Natural killer cell (primary cell): Measurements from ENCODE around the gene GSTM1. TPM values are rescaled to one million over a fixed set of nuclear protein-coding genes. Genes with fewer than 3 reads are reported as not detected.

Source experiments
- ATAC-seq, 3 donors: fragments of 150-1000 bp in 2 of 3; fragments of 200-7000 bp in 1 of 3; cut with Tn5 transposase; 1 replicate in 1 of 3; 2 replicates in 2 of 3; pipeline ENCODE4 v1.10.0; 2021; ENCODE audit warnings: mild to moderate bottlenecking in 2 of 3, moderate library complexity in 2 of 3
- DNase-seq, 2 donors: peaks; one replicate each; pipeline versions ENCODE4 v3.0.0 to v3.0.0-alpha.2; 2013 to 2021; ENCODE audit warnings: mixed read lengths in 1 of 2
- H3K27ac ChIP-seq: one replicate; pipeline ENCODE4 v1.5.1; 2013; ENCODE audit warnings: mild to moderate bottlenecking, low read length
- H3K27me3 ChIP-seq: one replicate; pipeline ENCODE4 v1.6.1; 2013; ENCODE audit warnings: low read length; ENCODE audit not compliant: control insufficient read depth, insufficient read depth
- H3K36me3 ChIP-seq: one replicate; pipeline ENCODE4 v1.6.1; 2013; ENCODE audit warnings: low read length; ENCODE audit not compliant: control insufficient read depth, insufficient read depth
- H3K4me1 ChIP-seq: one replicate; pipeline ENCODE4 v1.6.1; 2013; ENCODE audit warnings: low read length; ENCODE audit not compliant: control insufficient read depth, insufficient read depth
- H3K4me3 ChIP-seq: one replicate; pipeline ENCODE4 v1.5.1; 2013; ENCODE audit warnings: low read length
- H3K9me3 ChIP-seq: one replicate; pipeline ENCODE4 v1.6.1; 2013; ENCODE audit warnings: low read length; ENCODE audit not compliant: control insufficient read depth, insufficient read depth
- H3K27ac Mint-ChIP-seq, 2 donors: one replicate each; pipeline ENCODE4 v1.8.0; 2022; ENCODE audit warnings: mild to moderate bottlenecking in 2 of 2, mixed read lengths in 2 of 2, moderate library complexity in 1 of 2
- H3K27me3 Mint-ChIP-seq, 2 donors: one replicate each; pipeline ENCODE4 v1.8.0; 2022; ENCODE audit warnings: low read depth in 2 of 2, mixed read lengths in 2 of 2
- H3K36me3 Mint-ChIP-seq: one replicate; pipeline ENCODE4 v1.8.0; 2022; ENCODE audit warnings: mixed read lengths
- H3K4me1 Mint-ChIP-seq, 2 donors: one replicate each; pipeline ENCODE4 v1.8.0; 2022; ENCODE audit warnings: mixed read lengths in 2 of 2
- H3K4me3 Mint-ChIP-seq: one replicate; pipeline ENCODE4 v1.8.0; 2022; ENCODE audit warnings: mild to moderate bottlenecking, moderate library complexity, mixed read lengths
- H3K9me3 Mint-ChIP-seq, 2 donors: one replicate each; pipeline ENCODE4 v1.8.0; 2022; ENCODE audit warnings: mixed read lengths in 2 of 2
- CTCF ChIP-seq: fragments of 200-600 bp; IDR thresholded peaks from one replicate; pipeline ENCODE4 v1.8.0; 2022; ENCODE audit warnings: antibody characterized with exemption
- WGBS: methylation state at CpG from one replicate; pipeline ENCODE4 v1.1.7; 2013; ENCODE audit warnings: missing lambda C conversion rate; ENCODE audit not compliant: insufficient coverage; 5-methylcytosine and 5-hydroxymethylcytosine counted together
- intact Hi-C: fragments of 100-400 bp; cut with micrococcal nuclease; formaldehyde crosslinking; loops from one replicate; pipeline ENCODE4 v1.14.2; 2022
- total RNA-seq, 4 donors: library from RNA; stranded (reverse); fragments of 120-200 nt in 1 of 4; gene quantifications; one replicate each; pipeline versions ENCODE4 v1.2.3 to v1.2.4, GENCODE V29; 2013 to 2022

The GSTM1 gene
- total RNA-seq, 3 donors from 2014 or later (not counting 1 experiment from before 2014, with no cell fraction given), result 31.9 to 34.7 TPM; not detected in 1

- H3K27me3 Mint-ChIP-seq, result peaks cover 0 to 6% of the 10 kb centered on the region in 2 donors
- no peak overlapping the region for H3K4me3 ChIP-seq
- no peaks in the 10 kb centered on the region for H3K9me3 ChIP-seq
- TF ChIP-seq CTCF, result no peak
- no peaks in the 10 kb centered on the region for H3K36me3 ChIP-seq
- peak in 1 of 2 donors; percentile 3 for DNase-seq
- H3K27ac Mint-ChIP-seq, result no peak overlapping the region
- peaks cover 4 to 10% of the 10 kb centered on the region in 2 donors for H3K4me1 Mint-ChIP-seq
- H3K27ac ChIP-seq, result no peak overlapping the region
- 69% methylated on average over 2 of the region's 3 CpGs for WGBS
- no peaks in the 10 kb centered on the region for H3K36me3 Mint-ChIP-seq
- no peak for ATAC-seq
- no peaks in the 10 kb centered on the region for H3K9me3 Mint-ChIP-seq
- peaks cover 15% of the 10 kb centered on the region for H3K4me1 ChIP-seq
- H3K27me3 ChIP-seq, result no peaks in the 10 kb centered on the region
- intact Hi-C loops, result loop anchor here (1.0 to 2.0 kb wide), 3 partner anchors 44 to 342 kb away; partner anchors contain the start of genes AHCYL1 and GSTM1
- no peak overlapping the region for H3K4me3 Mint-ChIP-seq
Measured at GRCh38 chr1:109642626-109643025, 45.0 kb upstream of the GSTM1 start.

GRCh38 chr1:109643385-109644230 lies 44.0 kb upstream of the GSTM1 start:
- Mint-ChIP-seq H3K4me3 (no peak overlapping the region), H3K27ac (peak overlapping the region in 1 of 2 donors; percentile 20), H3K36me3 (no peaks in the 10 kb centered on the region), H3K9me3 (no peaks in the 10 kb centered on the region), H3K27me3 (peaks cover 0 to 3% of the 10 kb centered on the region in 2 donors), H3K4me1 (peaks cover 4 to 10% of the 10 kb centered on the region in 2 donors)
- Histone ChIP-seq H3K9me3 (no peaks in the 10 kb centered on the region), H3K36me3 (no peaks in the 10 kb centered on the region), H3K27me3 (no peaks in the 10 kb centered on the region), H3K27ac (no peak overlapping the region), H3K4me1 (peaks cover 15% of the 10 kb centered on the region), H3K4me3 (no peak overlapping the region)
- peak; percentile 88 for TF ChIP-seq CTCF
- ATAC-seq, result peak; percentile 91 to 94 (median 93)
- peak; percentile 83 to 90 for DNase-seq
- WGBS, result 37% methylated on average over 32 of the region's 32 CpGs
- intact Hi-C loops, result loop anchor here (1.0 to 2.0 kb wide), 3 partner anchors 43 to 341 kb away; partner anchors contain the start of genes AHCYL1 and GSTM1

GRCh38 chr1:109644670-109645069 lies 42.9 kb upstream of the GSTM1 start:
- Histone ChIP-seq H3K36me3 (no peaks in the 10 kb centered on the region), H3K27me3 (no peaks in the 10 kb centered on the region), H3K27ac (no peak overlapping the region), H3K4me3 (no peak overlapping the region), H3K9me3 (no peaks in the 10 kb centered on the region), H3K4me1 (peaks cover 15% of the 10 kb centered on the region)
- Mint-ChIP-seq H3K9me3 (no peaks in the 10 kb centered on the region), H3K27ac (no peak overlapping the region), H3K4me1 (peaks cover 4 to 10% of the 10 kb centered on the region in 2 donors), H3K4me3 (no peak overlapping the region), H3K36me3 (no peaks in the 10 kb centered on the region), H3K27me3 (peaks cover 0 to 3% of the 10 kb centered on the region in 2 donors)
- no peak for ATAC-seq
- no peak for TF ChIP-seq CTCF
- no CpG with 5 or more reads among the region's 10 CpGs for WGBS
- intact Hi-C loops, result no loop called here
- no peak for DNase-seq
